ENCODE results near the gene RNF4.

DNA sequence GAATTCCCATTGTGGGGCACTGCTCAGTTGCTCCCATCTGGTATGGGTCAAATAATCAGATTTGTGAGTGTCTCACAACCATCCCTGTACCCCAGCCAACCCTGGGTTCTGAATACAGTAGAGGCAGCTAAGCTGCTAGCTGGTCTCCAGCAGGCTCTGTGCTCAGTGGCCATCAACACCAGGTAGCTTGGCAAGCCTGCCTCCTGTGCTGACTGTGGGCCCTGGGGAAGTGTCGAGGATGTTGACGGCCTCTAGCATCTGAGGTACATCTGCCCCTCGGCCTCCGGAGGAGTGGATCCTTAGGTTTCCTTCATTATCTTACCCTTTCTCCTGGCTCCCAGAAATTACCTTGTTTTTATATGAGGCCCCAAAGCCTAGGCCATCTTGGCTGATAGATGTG is 13.3 kb downstream of the RNF4 start:
- TF ChIP-seq CTCF (IDR thresholded peaks at IDR 0.05), result no peak
- no peak for TF ChIP-seq POLR2A (IDR thresholded peaks at IDR 0.05)
